ENCODE measurements around the gene EEFSEC. TPM values are rescaled to one million over a fixed set of nuclear protein-coding genes. Genes with fewer than 3 reads are reported as not detected.

The EEFSEC gene
- total and polyA plus RNA-seq, 2 of the 8 experiments (the other 6 are each of a cell fraction or from before 2014, with no cell fraction given) = 13.1 to 19.8 TPM

GRCh38 chr3:128395500-128396162 lies 242.3 kb downstream of the EEFSEC start:
- Histone ChIP-seq H2BK15ac (ENCODE audit: low read length) (no peak overlapping the region), H3K56ac (replicated peaks; ENCODE audit: insufficient read length, low read depth, low read length) (no peak overlapping the region), H4K8ac (ENCODE audit: extremely low read depth, insufficient read depth, low read length) (peak overlapping the region; percentile 32; the same call in 1 of the 2 replicates), H3K18ac (ENCODE audit: extremely low read depth, low read length) (no peak overlapping the region), H2BK120ac (replicated peaks; ENCODE audit: low read depth, low read length) (no peak overlapping the region), H3K14ac (ENCODE audit: insufficient read length) (no peak overlapping the region), H3K36me3 (ENCODE audit: control insufficient read depth in 2 of 4, insufficient read depth in 4 of 4, low read length in 3 of 4) (no peaks in the 10 kb centered on the region), H3K9me3 (ENCODE audit: insufficient read depth in 2 of 2, low read depth in 1 of 2, low read length in 1 of 2) (no peaks in the 10 kb centered on the region), H2BK20ac (ENCODE audit: low read length) (no peak overlapping the region), H3K23me2 (ENCODE audit: low read depth, low read length) (no peaks in the 10 kb centered on the region), H2BK12ac (ENCODE audit: low read depth, low read length) (no peak overlapping the region), H2AFZ (ENCODE audit: low read length) (no peak overlapping the region), H4K91ac (replicated peaks; ENCODE audit: insufficient read length, low read length) (no peak overlapping the region), H3K79me2 (ENCODE audit: control insufficient read depth in 1 of 2, insufficient read depth in 2 of 2, low read length in 2 of 2) (no peaks in the 10 kb centered on the region), H3K4me2 (ENCODE audit: insufficient read depth in 1 of 2, low read depth in 2 of 2, low read length in 2 of 2) (no peak overlapping the region), H2AK5ac (ENCODE audit: low read depth, low read length) (no peak overlapping the region; the same call in 1 of the 2 replicates), H3K79me1 (ENCODE audit: low read depth, low read length) (no peaks in the 10 kb centered on the region), H2BK5ac (ENCODE audit: low read depth, low read length) (no peak overlapping the region), H4K20me1 (replicated peaks in 1 of 2; ENCODE audit: control insufficient read depth in 1 of 2, insufficient read depth in 2 of 2, low read length in 2 of 2) (peaks cover 0 to 5% of the 10 kb centered on the region in 2 experiments), H3K27me3 (replicated peaks in 1 of 4; ENCODE audit: control insufficient read depth in 3 of 4, extremely low read depth in 1 of 4, insufficient read depth in 3 of 4, low read length in 3 of 4) (no peaks in the 10 kb centered on the region), H3K4me3 (ENCODE audit: extremely low read depth in 1 of 4, insufficient read depth in 2 of 4, low read depth in 3 of 4, low read length in 4 of 4) (no peak overlapping the region), H3K23ac (ENCODE audit: insufficient read length) (no peak overlapping the region), H3K4ac (replicated peaks; ENCODE audit: insufficient read length, low read depth, low read length) (no peak overlapping the region), H3K27ac (ENCODE audit: low read depth, low read length) (no peak overlapping the region), H3K4me1 (replicated peaks in 1 of 4; ENCODE audit: control insufficient read depth in 3 of 4, insufficient read depth in 4 of 4, low read length in 3 of 4) (peaks cover 0 to 5% (median 1%) of the 10 kb centered on the region in 4 experiments; a peak in 4 of 7 replicates), H3K9ac (replicated peaks in 1 of 4; ENCODE audit: extremely low read depth in 1 of 4, low read depth in 3 of 4, low read length in 3 of 4) (no peak overlapping the region), H4K5ac (ENCODE audit: insufficient read length, low read depth, low read length) (no peak overlapping the region)
- FAIRE-seq = no peak
- POLR2A ChIA-PET (ENCODE audit: partially characterized antibody) = interaction anchor here (1.0 to 1.1 kb wide), 2 partner anchors 12 to 27 kb away, joined by 3 read pairs; no protein-coding TSS in a partner anchor
- no peak for DNase-seq (ENCODE audit: low read depth in 1 of 2, low spot score in 2 of 2)
- TF ChIP-seq SIN3A (conservative IDR thresholded peaks at IDR 0.05 in 1 of 2, IDR thresholded peaks at IDR 0.05 in 1 of 2; ENCODE audit: low read depth in 1 of 2, low read length in 2 of 2) (no peak), ATF3 (IDR thresholded peaks at IDR 0.05; ENCODE audit: insufficient read depth, low read depth, low read length) (no peak), RAD21 (IDR thresholded peaks at IDR 0.05 in 1 of 2, conservative IDR thresholded peaks at IDR 0.05 in 1 of 2; ENCODE audit: low read depth in 2 of 2, low read length in 2 of 2) (no peak), EZH2 (IDR thresholded peaks at IDR 0.05; ENCODE audit: low read depth, low read length, severe bottlenecking) (no peak)
- 94% methylated on average over 9 of the region's 9 CpGs; no CpG with 5 or more reads in 1 of the 2 experiments for WGBS, 2 experiments (ENCODE audit: extremely low coverage in 1 of 2, insufficient coverage in 1 of 2, insufficient read length in 1 of 2, insufficient replicate concordance in 2 of 2, low coverage in 1 of 2, low lambda C conversion rate in 2 of 2, missing lambda C conversion rate in 1 of 2)
- CTCF ChIA-PET (ENCODE audit: partially characterized antibody) = interaction anchor here (0.6 to 2.7 kb wide), 11 partner anchors 10 to 170 kb away, joined by 3 to 12 read pairs (median 5); no protein-coding TSS in a partner anchor
